ENCODE results near the gene GNRH2. TPM values are rescaled to one million over a fixed set of nuclear protein-coding genes. Genes with fewer than 3 reads are reported as not detected.

The GNRH2 gene
- total RNA-seq, 1 donor from 2014 or later = 0.37 TPM

DNA sequence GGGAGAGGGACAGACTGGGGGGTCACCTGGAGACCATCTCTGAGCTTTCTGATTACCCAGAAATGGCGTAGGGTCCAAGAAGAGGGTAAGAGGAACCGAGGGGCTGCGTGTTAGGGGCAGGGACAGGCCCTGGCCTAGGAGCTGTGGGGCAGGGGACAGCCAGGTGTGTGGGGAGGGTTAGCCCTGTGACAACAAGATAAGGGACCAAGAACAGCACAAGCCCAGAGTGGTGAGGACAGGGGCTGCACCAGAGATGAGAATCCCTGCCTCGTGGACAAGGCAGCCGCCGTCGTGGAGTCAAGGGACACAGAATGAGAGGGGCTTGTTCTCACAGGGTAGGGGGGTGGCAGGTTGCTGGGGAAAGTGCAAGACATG, 41.6 kb downstream of the GNRH2 start:
- no peak for DNase-seq (ENCODE audit: low spot score)
- Histone ChIP-seq H3K27ac (no peak overlapping the region), H3K27me3 (peaks cover 55% of the 10 kb centered on the region), H3K79me2 (ENCODE audit: low read depth) (no peaks in the 10 kb centered on the region), H3K4me1 (no peaks in the 10 kb centered on the region), H4K20me1 (ENCODE audit: low read depth) (no peaks in the 10 kb centered on the region), H3K36me3 (no peaks in the 10 kb centered on the region), H3K4me2 (no peak overlapping the region), H3K4me3 (no peak overlapping the region), H3F3A (ENCODE audit: low read depth) (no peaks in the 10 kb centered on the region), H3K9me3 (ENCODE audit: low read depth) (no peaks in the 10 kb centered on the region), H2AFZ (replicated peaks) (no peak overlapping the region), H3K9ac (no peak overlapping the region)
- no peak overlapping the region for H3K27ac Mint-ChIP-seq
- H3K4me1 Mint-ChIP-seq = no peaks in the 10 kb centered on the region
- H3K27me3 Mint-ChIP-seq (ENCODE audit: insufficient read depth, low read depth) = peaks cover 29% of the 10 kb centered on the region
- no peak overlapping the region for H3K4me3 Mint-ChIP-seq
- H3K36me3 Mint-ChIP-seq = no peaks in the 10 kb centered on the region
- H3K9me3 Mint-ChIP-seq = no peaks in the 10 kb centered on the region
- TF ChIP-seq EZH2phosphoT487 (IDR thresholded peaks at IDR 0.05) (no peak), EZH2 (IDR thresholded peaks at IDR 0.05) (no peak), CTCF (IDR thresholded peaks at IDR 0.05) (no peak)

DNA sequence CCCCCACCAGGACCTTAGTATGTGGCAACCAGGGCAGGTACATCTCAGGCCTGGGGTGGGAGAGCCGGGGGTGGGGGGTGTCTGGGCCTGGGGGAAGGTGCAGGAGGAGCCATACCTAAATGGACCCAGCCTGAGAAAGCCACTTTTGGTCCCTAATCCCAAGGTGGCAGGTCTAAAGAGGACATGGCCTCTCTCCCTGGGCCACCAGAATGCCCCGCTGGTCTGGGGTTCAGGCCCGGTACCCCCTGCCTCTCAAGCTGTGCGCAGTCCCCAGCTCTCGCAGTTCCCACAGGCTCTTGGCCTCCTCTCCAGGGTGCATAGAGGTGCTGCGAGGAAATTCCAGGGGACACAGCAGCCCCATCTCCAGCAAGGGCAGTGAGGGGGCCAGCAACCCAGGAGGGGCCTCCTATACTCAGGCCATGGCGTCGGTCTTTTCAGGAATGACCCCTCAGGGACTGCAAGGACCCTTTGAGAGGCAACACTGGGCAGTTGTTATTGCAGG, 42.2 kb downstream of the GNRH2 start:
- H3K4me1 Mint-ChIP-seq = no peaks in the 10 kb centered on the region
- H3K27ac Mint-ChIP-seq = no peak overlapping the region
- H3F3A ChIP-seq (ENCODE audit: low read depth) = no peaks in the 10 kb centered on the region
- no peak overlapping the region for H3K9ac ChIP-seq
- no peaks in the 10 kb centered on the region for H3K9me3 ChIP-seq (ENCODE audit: low read depth)
- no peaks in the 10 kb centered on the region for H3K36me3 Mint-ChIP-seq
- no peaks in the 10 kb centered on the region for H4K20me1 ChIP-seq (ENCODE audit: low read depth)
- H3K4me3 Mint-ChIP-seq = no peak overlapping the region
- no peak for DNase-seq (ENCODE audit: low spot score)
- H3K27me3 ChIP-seq = peaks cover 55% of the 10 kb centered on the region
- H2AFZ ChIP-seq (replicated peaks) = no peak overlapping the region
- no peak overlapping the region for H3K4me3 ChIP-seq
- H3K27me3 Mint-ChIP-seq (ENCODE audit: insufficient read depth, low read depth) = peaks cover 22% of the 10 kb centered on the region
- H3K27ac ChIP-seq = no peak overlapping the region
- no peaks in the 10 kb centered on the region for H3K79me2 ChIP-seq (ENCODE audit: low read depth)
- H3K4me1 ChIP-seq = no peaks in the 10 kb centered on the region
- no peaks in the 10 kb centered on the region for H3K9me3 Mint-ChIP-seq
- no peak overlapping the region for H3K4me2 ChIP-seq
- TF ChIP-seq CTCF (IDR thresholded peaks at IDR 0.05) (no peak), EZH2 (IDR thresholded peaks at IDR 0.05) (no peak), EZH2phosphoT487 (IDR thresholded peaks at IDR 0.05) (no peak)
- H3K36me3 ChIP-seq = no peaks in the 10 kb centered on the region

- Histone ChIP-seq H2AFZ (replicated peaks) (no peak overlapping the region), H3F3A (ENCODE audit: low read depth) (no peaks in the 10 kb centered on the region), H4K20me1 (ENCODE audit: low read depth) (no peaks in the 10 kb centered on the region), H3K9ac (no peak overlapping the region), H3K27ac (no peak overlapping the region), H3K4me2 (no peak overlapping the region), H3K36me3 (no peaks in the 10 kb centered on the region), H3K9me3 (ENCODE audit: low read depth) (no peaks in the 10 kb centered on the region), H3K4me3 (no peak overlapping the region), H3K4me1 (no peaks in the 10 kb centered on the region), H3K79me2 (ENCODE audit: low read depth) (no peaks in the 10 kb centered on the region), H3K27me3 (peaks cover 54% of the 10 kb centered on the region)
- no peak for DNase-seq (ENCODE audit: low spot score)
- Mint-ChIP-seq H3K9me3 (no peaks in the 10 kb centered on the region), H3K4me3 (no peak overlapping the region), H3K4me1 (no peaks in the 10 kb centered on the region), H3K27ac (no peak overlapping the region), H3K36me3 (no peaks in the 10 kb centered on the region), H3K27me3 (ENCODE audit: insufficient read depth, low read depth) (peaks cover 10% of the 10 kb centered on the region)
- TF ChIP-seq EZH2phosphoT487 (IDR thresholded peaks at IDR 0.05) = no peak
- TF ChIP-seq CTCF (IDR thresholded peaks at IDR 0.05) = no peak
- no peak for TF ChIP-seq EZH2 (IDR thresholded peaks at IDR 0.05)
Observed at GRCh38 chr20:3088031-3088430, 44.6 kb downstream of the GNRH2 start.

All from neural progenitor cell (in vitro differentiated cells).